ENCODE measurements around the gene LDB2.

- TF ChIP-seq YY1 (IDR thresholded peaks at IDR 0.05; ENCODE audit: insufficient read depth, insufficient read length) (no peak), ZNF274 (IDR thresholded peaks at IDR 0.05; ENCODE audit: low read depth, low read length) (no peak), SUZ12 (IDR thresholded peaks at IDR 0.05; ENCODE audit: extremely low read depth, insufficient read depth, insufficient read length) (no peak)
Measured at GRCh38 chr4:16537926-16538325, 360.5 kb downstream of the LDB2 start.

Data from NT2/D1 (cell line).